ENCODE measurements around the gene NPTX1. TPM values are rescaled to one million over a fixed set of nuclear protein-coding genes. Genes with fewer than 3 reads are reported as not detected.

Gene NPTX1
- total and polyA plus RNA-seq, 9 of the 15 experiments (the other 6 are each of a cell fraction or from before 2014, with no cell fraction given): 0.04 TPM; not detected in 8

DNA sequence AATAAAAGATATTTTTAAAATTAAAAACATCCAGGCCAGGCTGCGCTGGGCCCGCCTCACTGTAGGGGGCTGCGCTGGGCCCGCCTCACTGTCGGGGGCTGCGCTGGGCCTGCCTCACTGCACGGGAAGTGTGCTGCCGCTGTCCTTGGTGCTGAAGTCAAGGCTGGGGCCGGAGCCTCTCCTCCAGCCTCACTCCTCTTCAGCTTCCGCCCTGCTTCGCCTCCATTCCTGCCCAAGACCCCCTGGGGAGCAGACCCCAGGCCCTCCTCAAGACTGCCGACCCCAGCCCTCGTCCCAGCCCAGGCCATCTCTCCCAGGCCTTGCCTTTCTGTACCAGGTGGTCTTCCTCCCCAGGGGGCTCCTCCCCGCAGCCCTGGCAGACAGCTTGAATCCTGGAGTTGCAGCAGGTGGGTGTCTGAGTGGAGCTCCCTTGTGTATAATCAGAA is 35.3 kb downstream of the NPTX1 start (continued):
- TF ChIP-seq, protein P1, sequence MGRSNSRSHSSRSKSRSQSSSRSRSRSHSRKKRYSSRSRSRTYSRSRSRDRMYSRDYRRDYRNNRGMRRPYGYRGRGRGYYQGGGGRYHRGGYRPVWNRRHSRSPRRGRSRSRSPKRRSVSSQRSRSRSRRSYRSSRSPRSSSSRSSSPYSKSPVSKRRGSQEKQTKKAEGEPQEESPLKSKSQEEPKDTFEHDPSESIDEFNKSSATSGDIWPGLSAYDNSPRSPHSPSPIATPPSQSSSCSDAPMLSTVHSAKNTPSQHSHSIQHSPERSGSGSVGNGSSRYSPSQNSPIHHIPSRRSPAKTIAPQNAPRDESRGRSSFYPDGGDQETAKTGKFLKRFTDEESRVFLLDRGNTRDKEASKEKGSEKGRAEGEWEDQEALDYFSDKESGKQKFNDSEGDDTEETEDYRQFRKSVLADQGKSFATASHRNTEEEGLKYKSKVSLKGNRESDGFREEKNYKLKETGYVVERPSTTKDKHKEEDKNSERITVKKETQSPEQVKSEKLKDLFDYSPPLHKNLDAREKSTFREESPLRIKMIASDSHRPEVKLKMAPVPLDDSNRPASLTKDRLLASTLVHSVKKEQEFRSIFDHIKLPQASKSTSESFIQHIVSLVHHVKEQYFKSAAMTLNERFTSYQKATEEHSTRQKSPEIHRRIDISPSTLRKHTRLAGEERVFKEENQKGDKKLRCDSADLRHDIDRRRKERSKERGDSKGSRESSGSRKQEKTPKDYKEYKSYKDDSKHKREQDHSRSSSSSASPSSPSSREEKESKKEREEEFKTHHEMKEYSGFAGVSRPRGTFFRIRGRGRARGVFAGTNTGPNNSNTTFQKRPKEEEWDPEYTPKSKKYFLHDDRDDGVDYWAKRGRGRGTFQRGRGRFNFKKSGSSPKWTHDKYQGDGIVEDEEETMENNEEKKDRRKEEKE (IDR thresholded peaks at IDR 0.05; ENCODE audit: borderline replicate concordance in 1 of 2, control insufficient read depth in 1 of 2, low read depth in 2 of 2, low read length in 1 of 2): no peak
- TF ChIP-seq LCOR (CRISPR knock-in tag; IDR thresholded peaks at IDR 0.05): 0 out of 2 replicates have a peak, but pooled peaks have one; percentile 35
- TF ChIP-seq SPI1 (IDR thresholded peaks at IDR 0.05; ENCODE audit: borderline replicate concordance, low read depth, low read length): 0 out of 2 replicates have a peak, but pooled peaks have one; percentile 48
- 0 out of 2 replicates have a peak, but pooled peaks have one; percentile 8 for TF ChIP-seq STAG1 (CRISPR knock-in tag; IDR thresholded peaks at IDR 0.05; ENCODE audit: borderline replicate concordance)
- TF ChIP-seq, protein P2, sequence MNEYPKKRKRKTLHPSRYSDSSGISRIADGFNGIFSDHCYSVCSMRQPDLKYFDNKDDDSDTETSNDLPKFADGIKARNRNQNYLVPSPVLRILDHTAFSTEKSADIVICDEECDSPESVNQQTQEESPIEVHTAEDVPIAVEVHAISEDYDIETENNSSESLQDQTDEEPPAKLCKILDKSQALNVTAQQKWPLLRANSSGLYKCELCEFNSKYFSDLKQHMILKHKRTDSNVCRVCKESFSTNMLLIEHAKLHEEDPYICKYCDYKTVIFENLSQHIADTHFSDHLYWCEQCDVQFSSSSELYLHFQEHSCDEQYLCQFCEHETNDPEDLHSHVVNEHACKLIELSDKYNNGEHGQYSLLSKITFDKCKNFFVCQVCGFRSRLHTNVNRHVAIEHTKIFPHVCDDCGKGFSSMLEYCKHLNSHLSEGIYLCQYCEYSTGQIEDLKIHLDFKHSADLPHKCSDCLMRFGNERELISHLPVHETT (CRISPR knock-in tag; conservative IDR thresholded peaks at IDR 0.05 in 1 of 2, IDR thresholded peaks at IDR 0.05 in 1 of 2): no peak
- TF ChIP-seq, protein P3, sequence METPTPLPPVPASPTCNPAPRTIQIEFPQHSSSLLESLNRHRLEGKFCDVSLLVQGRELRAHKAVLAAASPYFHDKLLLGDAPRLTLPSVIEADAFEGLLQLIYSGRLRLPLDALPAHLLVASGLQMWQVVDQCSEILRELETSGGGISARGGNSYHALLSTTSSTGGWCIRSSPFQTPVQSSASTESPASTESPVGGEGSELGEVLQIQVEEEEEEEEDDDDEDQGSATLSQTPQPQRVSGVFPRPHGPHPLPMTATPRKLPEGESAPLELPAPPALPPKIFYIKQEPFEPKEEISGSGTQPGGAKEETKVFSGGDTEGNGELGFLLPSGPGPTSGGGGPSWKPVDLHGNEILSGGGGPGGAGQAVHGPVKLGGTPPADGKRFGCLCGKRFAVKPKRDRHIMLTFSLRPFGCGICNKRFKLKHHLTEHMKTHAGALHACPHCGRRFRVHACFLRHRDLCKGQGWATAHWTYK (CRISPR knock-in tag; IDR thresholded peaks at IDR 0.05): no peak
- TF ChIP-seq, protein P4, sequence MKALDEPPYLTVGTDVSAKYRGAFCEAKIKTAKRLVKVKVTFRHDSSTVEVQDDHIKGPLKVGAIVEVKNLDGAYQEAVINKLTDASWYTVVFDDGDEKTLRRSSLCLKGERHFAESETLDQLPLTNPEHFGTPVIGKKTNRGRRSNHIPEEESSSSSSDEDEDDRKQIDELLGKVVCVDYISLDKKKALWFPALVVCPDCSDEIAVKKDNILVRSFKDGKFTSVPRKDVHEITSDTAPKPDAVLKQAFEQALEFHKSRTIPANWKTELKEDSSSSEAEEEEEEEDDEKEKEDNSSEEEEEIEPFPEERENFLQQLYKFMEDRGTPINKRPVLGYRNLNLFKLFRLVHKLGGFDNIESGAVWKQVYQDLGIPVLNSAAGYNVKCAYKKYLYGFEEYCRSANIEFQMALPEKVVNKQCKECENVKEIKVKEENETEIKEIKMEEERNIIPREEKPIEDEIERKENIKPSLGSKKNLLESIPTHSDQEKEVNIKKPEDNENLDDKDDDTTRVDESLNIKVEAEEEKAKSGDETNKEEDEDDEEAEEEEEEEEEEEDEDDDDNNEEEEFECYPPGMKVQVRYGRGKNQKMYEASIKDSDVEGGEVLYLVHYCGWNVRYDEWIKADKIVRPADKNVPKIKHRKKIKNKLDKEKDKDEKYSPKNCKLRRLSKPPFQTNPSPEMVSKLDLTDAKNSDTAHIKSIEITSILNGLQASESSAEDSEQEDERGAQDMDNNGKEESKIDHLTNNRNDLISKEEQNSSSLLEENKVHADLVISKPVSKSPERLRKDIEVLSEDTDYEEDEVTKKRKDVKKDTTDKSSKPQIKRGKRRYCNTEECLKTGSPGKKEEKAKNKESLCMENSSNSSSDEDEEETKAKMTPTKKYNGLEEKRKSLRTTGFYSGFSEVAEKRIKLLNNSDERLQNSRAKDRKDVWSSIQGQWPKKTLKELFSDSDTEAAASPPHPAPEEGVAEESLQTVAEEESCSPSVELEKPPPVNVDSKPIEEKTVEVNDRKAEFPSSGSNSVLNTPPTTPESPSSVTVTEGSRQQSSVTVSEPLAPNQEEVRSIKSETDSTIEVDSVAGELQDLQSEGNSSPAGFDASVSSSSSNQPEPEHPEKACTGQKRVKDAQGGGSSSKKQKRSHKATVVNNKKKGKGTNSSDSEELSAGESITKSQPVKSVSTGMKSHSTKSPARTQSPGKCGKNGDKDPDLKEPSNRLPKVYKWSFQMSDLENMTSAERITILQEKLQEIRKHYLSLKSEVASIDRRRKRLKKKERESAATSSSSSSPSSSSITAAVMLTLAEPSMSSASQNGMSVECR (CRISPR knock-in tag; IDR thresholded peaks at IDR 0.05): peak; percentile 52; the same call in 1 of the 2 replicates
- no peak for TF ChIP-seq XRCC4 (IDR thresholded peaks at IDR 0.05; ENCODE audit: extremely low read depth, insufficient read depth, insufficient read length)
- TF ChIP-seq, protein P5, sequence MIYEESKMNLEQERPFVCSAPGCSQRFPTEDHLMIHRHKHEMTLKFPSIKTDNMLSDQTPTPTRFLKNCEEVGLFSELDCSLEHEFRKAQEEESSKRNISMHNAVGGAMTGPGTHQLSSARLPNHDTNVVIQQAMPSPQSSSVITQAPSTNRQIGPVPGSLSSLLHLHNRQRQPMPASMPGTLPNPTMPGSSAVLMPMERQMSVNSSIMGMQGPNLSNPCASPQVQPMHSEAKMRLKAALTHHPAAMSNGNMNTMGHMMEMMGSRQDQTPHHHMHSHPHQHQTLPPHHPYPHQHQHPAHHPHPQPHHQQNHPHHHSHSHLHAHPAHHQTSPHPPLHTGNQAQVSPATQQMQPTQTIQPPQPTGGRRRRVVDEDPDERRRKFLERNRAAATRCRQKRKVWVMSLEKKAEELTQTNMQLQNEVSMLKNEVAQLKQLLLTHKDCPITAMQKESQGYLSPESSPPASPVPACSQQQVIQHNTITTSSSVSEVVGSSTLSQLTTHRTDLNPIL (CRISPR knock-in tag; IDR thresholded peaks at IDR 0.05): no peak
- TF ChIP-seq CCNT2 (IDR thresholded peaks at IDR 0.05; ENCODE audit: borderline replicate concordance, extremely low read depth, insufficient read length, low read depth, low read length): no peak
- no peak for TF ChIP-seq KAT7 (CRISPR knock-in tag; IDR thresholded peaks at IDR 0.05; ENCODE audit: borderline replicate concordance)
- TF ChIP-seq ZNF175 (CRISPR knock-in tag; IDR thresholded peaks at IDR 0.05; ENCODE audit: low read depth): no peak
- TF ChIP-seq ILK (tag; IDR thresholded peaks at IDR 0.05; ENCODE audit: borderline replicate concordance, low read depth): no peak
- TF ChIP-seq CBX5 (IDR thresholded peaks at IDR 0.05; ENCODE audit: borderline replicate concordance, low read depth): no peak
